ENCODE data around the gene SETDB1.

Gene SETDB1

GRCh38 chr1:150976401-150976821, 50.2 kb downstream of the SETDB1 start:
- no peak for DNase-seq (ENCODE audit: low spot score)

GRCh38 chr1:150976879-150977694, 50.9 kb downstream of the SETDB1 start:
- DNase-seq (ENCODE audit: low spot score): peak; percentile 54

GRCh38 chr1:150979092-150980056, 53.2 kb downstream of the SETDB1 start:
- DNase-seq (ENCODE audit: low spot score): peak; percentile 92

GRCh38 chr1:150981177-150981804, 55.1 kb downstream of the SETDB1 start:
- DNase-seq (ENCODE audit: low spot score): peak; percentile 38

GRCh38 chr1:150981805-150982712, 55.9 kb downstream of the SETDB1 start, which contains the start of gene ANXA9:
Gene ANXA9 (plus strand): TSS chr1:150982292. CDS start chr1:150983106, 814 bp downstream.
- DNase-seq (ENCODE audit: low spot score): peak; percentile 22

- no peak for DNase-seq (ENCODE audit: low spot score)
Observed at GRCh38 chr1:150985179-150985825, 59.1 kb downstream of the SETDB1 start.

- no peak for DNase-seq (ENCODE audit: low spot score)
Observed at GRCh38 chr1:150987924-150988323, 61.8 kb downstream of the SETDB1 start.

GRCh38 chr1:150992626-150993025, 66.5 kb downstream of the SETDB1 start:
- no peak for DNase-seq (ENCODE audit: low spot score)

- no peak for DNase-seq (ENCODE audit: low spot score)
Observed at GRCh38 chr1:150994248-150994647, 68.1 kb downstream of the SETDB1 start.

GRCh38 chr1:150995460-150995859, 69.3 kb downstream of the SETDB1 start:
- DNase-seq (ENCODE audit: low spot score): no peak

GRCh38 chr1:150995896-150996295, 69.7 kb downstream of the SETDB1 start:
- peak; percentile 36 for DNase-seq (ENCODE audit: low spot score)

GRCh38 chr1:150997126-150997872, 71.1 kb downstream of the SETDB1 start:
- DNase-seq (ENCODE audit: low spot score): no peak

GRCh38 chr1:150997949-150998348, 71.8 kb downstream of the SETDB1 start:
- DNase-seq (ENCODE audit: low spot score): no peak

- no peak for DNase-seq (ENCODE audit: low spot score)
Observed at GRCh38 chr1:150999051-150999674, 73.0 kb downstream of the SETDB1 start.

GRCh38 chr1:150999926-151000325, 73.8 kb downstream of the SETDB1 start:
- no peak for DNase-seq (ENCODE audit: low spot score)

GRCh38 chr1:151000408-151000807, 74.2 kb downstream of the SETDB1 start:
- no peak for DNase-seq (ENCODE audit: low spot score)

GRCh38 chr1:151001602-151002001, 75.4 kb downstream of the SETDB1 start:
- DNase-seq (ENCODE audit: low spot score): no peak

- no peak for DNase-seq (ENCODE audit: low spot score)
Observed at GRCh38 chr1:151002051-151002450, 75.9 kb downstream of the SETDB1 start.

- no peak for DNase-seq (ENCODE audit: low spot score)
Observed at GRCh38 chr1:151002611-151003010, 76.4 kb downstream of the SETDB1 start.
